Measurements from ENCODE around the gene PPP3CA.
"Not testable (repeated sequence)": the region's sequence is repeated elsewhere in the genome, so short reads cannot be mapped to it uniquely, and the experiment has no call there.

Gene PPP3CA

GRCh38 chr4:101200561-101200960, 146.8 kb downstream of the PPP3CA start:
- DNase-seq, result peak; percentile 18

- no peak for DNase-seq
These were observed 147.6 kb downstream of the PPP3CA start for GRCh38 chr4:101199507-101200285.

GRCh38 chr4:101198682-101199339, 148.5 kb downstream of the PPP3CA start:
- DNase-seq, result no peak

GRCh38 chr4:101197350-101197749, 150.0 kb downstream of the PPP3CA start:
- no peak for DNase-seq

GRCh38 chr4:101192244-101192643, 155.1 kb downstream of the PPP3CA start:
- no peak for DNase-seq

- DNase-seq, result no peak
These were observed 155.8 kb downstream of the PPP3CA start for GRCh38 chr4:101191302-101192098.

GRCh38 chr4:101190751-101191150, 156.6 kb downstream of the PPP3CA start:
- DNase-seq, result no peak

- no peak for DNase-seq
These were observed 158.4 kb downstream of the PPP3CA start for GRCh38 chr4:101188906-101189305.

- no peak for DNase-seq
These were observed 159.5 kb downstream of the PPP3CA start for GRCh38 chr4:101187841-101188240.

- no peak for DNase-seq
These were observed 160.7 kb downstream of the PPP3CA start for GRCh38 chr4:101186567-101187184.

GRCh38 chr4:101184668-101185067, 162.7 kb downstream of the PPP3CA start:
- DNase-seq, result no peak

GRCh38 chr4:101183666-101184373, 163.5 kb downstream of the PPP3CA start:
- DNase-seq, result no peak

GRCh38 chr4:101183221-101183620, 164.1 kb downstream of the PPP3CA start:
- no peak for DNase-seq

GRCh38 chr4:101182688-101183087, 164.6 kb downstream of the PPP3CA start:
- not testable (repeated sequence) for DNase-seq

- DNase-seq, result no peak
These were observed 168.6 kb downstream of the PPP3CA start for GRCh38 chr4:101178731-101179130.

GRCh38 chr4:101177154-101177553, 170.2 kb downstream of the PPP3CA start:
- DNase-seq, result no peak

GRCh38 chr4:101175896-101176676, 171.2 kb downstream of the PPP3CA start:
- DNase-seq, result no peak

- DNase-seq, result no peak
These were observed 172.5 kb downstream of the PPP3CA start for GRCh38 chr4:101174679-101175345.

- no peak for DNase-seq
These were observed 175.0 kb downstream of the PPP3CA start for GRCh38 chr4:101172369-101172768.

- no peak for DNase-seq
These were observed 175.6 kb downstream of the PPP3CA start for GRCh38 chr4:101171747-101172146.
